ENCODE measurements around the gene KCNK4.

Gene KCNK4

DNA sequence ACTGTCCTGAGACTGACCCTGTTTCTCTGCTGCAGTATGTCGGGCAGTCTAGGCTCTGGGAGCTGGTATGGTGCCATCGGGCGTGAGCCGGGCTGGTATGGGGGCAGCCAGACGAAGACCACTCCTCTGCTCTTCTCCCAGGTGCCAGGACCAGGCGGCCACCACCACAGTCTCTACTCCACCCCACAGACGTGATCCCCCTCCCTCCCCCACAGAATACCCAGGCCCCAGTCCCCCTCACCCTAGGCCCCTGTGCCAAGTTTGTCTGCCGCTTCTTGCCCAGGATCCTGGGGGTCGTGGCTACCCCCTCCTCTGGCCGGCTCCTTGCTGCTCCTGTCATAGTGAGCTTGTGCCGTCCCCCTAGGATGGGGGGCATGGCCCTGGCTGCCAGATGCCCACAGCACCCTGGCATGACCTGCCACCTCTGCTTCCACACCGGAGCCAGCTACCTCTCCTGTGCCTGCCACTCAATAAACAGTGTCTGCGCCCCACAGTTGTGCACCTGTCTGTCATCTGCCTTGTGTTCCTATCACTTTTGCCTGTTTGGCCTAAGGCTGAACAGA lies 2.0 kb upstream of the KCNK4 start:
- no peak for DNase-seq

DNA sequence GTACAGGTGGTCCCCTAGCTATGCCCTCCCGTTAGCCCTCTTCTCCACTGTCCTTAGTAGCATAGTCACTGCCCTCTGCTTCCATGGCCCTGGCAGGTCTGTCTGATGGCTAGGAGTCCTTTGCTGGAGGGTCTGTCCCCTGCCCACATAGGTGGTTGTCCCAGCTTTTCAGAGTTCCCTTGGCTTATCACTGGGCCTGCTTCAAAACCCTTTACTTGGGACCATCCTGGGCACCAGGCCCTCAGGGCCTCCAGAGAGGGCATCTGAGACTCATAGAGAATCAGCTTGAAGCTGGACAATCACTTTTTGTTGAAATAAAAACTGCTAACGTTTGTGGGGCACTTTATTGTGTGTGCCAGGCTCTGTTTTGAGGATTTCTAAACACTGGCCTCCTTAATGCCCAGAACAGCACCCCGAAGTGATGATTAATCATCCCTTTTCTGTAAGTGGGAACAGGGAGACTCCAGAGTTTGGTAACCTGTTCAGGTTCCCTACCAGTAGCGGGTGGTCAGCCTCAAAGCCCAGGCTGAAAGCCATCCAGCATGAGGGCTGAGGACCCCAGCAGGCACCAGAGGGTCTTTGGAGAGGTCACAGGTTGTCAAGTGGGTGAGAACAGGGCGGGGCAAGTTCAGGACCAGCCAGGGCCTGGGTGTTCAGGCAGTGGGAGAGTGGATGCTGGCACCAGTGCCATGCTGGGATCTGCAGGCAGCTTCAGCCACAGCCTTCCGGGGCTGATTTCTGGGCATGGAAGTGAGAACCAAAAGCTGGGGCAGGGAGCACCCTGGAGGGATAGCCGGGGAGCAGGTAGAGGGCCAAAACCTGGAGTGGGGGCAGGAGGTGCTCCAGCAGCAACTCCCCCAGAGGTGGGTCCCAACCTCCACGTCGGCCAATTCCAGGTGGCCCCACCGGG lies 495 bp upstream of the KCNK4 start:
- DNase-seq: no peak

DNA sequence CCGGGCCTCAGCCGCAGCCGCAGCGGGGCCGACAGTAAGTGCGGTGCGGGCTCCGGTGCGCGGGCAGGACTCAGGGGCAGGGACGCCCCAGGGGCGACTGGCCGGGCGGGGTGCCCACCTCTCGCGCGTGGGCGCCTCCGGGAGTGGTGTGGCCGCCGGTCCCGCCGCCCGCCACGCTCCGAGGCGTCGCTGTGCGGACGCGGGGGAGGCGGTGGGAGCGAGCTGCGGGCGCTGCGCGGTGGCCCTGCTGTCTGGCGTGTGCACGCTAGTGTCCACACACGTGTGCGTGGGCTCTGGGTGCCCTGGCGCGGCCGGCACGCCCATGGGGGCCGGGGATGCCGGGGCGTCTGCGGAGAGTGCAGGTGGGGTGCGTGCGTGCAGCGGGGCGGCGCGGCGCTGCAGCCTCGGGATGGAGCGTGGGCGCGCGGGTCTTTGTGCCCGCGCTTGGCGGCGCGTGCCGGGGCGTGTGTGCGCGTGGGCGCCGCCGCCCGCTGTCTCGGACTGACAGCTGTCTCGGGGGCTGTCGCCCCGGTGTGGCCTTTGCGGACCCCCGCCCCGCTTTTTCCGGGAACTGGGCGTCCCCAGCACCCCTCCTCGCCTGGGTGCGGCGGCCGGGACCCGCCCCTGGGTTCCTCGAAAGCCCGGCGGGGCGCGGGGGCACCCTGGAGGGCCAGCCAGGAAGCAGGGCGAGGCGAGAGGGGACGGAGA lies 804 bp downstream of the KCNK4 start:
- DNase-seq: peak in 2 of 58 donors; percentile 38 to 62

DNA sequence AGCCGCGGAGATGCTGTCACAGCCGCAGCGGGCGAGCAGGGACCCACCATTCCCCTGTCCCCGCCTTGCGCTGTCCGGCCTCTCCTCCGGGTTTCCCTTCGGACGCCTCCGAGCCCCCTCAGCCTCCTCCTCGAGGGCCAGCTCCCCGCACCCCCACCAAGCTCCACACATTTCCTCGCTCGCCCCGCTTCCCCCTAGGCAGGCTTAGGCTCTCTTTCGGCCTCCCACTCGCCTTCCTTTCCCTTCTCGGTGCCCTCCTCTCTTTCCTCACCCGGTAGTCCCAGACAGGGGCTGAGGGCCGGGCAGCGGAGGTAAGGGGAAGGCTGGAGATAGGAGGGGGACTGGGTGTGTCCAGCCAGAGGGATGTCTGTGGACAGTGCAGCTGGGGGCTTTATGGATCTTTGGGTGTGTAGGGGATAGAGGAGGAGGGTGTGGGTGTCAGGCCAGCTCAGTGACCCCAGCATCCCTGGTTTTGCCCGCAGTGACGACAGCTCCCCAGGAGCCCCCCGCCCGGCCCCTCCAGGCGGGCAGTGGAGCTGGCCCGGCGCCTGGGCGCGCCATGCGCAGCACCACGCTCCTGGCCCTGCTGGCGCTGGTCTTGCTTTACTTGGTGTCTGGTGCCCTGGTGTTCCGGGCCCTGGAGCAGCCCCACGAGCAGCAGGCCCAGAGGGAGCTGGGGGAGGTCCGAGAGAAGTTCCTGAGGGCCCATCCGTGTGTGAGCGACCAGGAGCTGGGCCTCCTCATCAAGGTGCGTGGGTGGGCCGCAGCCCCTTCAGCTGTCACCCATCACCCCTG lies 1.6 kb downstream of the KCNK4 start:
- peak in 1 of 58 donors; percentile 20 for DNase-seq

DNA sequence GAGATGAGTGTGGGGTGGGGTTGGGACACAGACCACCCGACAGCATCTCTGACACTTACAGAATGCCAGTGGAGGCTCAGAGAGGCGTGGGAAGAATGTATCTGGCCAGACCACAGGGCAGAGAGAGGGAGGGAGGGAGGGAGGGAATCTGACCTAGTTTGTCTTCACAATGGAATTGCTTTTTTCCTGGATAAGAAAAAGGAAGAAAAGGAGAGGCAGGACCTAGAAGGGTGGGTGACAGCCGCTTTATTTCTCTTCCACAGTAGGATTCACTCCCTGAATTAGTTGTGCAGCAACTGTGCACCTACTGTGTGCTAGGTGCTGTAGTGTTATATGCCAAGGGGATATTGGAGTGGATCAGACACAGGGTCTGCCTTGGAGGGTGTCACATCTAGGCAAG lies 3.7 kb downstream of the KCNK4 start:
- DNase-seq: no peak

DNA sequence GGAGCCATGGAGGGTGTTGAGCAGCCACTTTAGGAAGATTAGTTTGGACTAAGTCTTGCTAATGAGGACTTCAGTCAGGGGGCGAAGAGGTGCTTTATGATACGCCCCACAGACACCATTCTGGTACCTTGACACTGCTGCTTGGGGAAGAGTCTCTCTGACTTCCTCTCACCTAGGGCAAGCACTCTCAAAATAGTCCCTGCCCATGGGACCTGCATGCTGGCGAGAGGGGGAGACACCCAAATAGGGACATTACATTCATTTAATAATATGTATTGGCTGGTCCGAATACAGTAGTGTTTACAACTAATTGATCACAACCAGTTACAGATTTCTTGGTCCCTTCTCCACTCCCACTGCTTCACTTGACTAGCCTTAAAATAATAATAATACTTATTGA lies 4.7 kb downstream of the KCNK4 start:
- DNase-seq: no peak

DNA sequence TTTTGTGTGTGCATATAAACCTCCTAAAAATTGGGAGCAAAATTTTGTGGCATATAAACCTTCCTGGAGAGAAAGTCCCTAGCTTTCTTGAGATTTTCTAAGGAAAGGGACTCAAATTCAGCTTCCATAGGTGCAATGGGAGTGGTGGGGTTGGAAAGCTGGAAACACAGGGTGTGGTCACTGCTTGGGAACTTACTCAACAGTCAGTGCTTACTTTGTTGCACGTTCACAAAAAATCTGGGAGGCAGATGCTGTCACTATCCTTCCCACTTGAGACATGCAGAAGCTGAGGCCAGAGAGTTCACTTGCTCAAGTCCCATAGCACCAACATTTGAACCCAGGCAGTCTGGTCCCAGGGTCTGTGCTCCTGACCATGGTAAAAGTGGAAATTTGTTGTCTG lies 5.1 kb downstream of the KCNK4 start:
- no peak for DNase-seq

DNA sequence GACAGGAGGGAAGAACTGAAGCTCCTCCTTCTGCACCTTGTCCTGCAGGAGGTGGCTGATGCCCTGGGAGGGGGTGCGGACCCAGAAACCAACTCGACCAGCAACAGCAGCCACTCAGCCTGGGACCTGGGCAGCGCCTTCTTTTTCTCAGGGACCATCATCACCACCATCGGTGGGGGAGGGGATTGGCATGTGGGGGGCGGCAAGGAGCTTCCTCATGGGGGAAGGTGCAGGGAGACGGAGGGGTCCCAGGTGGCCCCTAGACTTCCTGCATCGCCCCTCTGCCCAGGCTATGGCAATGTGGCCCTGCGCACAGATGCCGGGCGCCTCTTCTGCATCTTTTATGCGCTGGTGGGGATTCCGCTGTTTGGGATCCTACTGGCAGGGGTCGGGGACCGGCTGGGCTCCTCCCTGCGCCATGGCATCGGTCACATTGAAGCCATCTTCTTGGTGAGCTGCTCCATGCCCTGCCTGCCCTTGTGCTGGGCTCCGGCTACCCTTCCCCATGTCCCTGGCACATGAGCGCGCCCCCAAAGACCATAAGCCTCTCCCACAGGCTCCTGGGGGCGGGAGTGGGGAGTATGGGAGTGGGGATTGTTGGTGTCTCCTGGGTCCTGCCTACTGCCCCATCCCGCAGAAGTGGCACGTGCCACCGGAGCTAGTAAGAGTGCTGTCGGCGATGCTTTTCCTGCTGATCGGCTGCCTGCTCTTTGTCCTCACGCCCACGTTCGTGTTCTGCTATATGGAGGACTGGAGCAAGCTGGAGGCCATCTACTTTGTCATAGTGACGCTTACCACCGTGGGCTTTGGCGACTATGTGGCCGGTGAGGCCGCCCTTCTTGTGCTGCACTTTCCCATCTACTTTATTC lies 6.0 kb downstream of the KCNK4 start:
- DNase-seq: no peak

DNA sequence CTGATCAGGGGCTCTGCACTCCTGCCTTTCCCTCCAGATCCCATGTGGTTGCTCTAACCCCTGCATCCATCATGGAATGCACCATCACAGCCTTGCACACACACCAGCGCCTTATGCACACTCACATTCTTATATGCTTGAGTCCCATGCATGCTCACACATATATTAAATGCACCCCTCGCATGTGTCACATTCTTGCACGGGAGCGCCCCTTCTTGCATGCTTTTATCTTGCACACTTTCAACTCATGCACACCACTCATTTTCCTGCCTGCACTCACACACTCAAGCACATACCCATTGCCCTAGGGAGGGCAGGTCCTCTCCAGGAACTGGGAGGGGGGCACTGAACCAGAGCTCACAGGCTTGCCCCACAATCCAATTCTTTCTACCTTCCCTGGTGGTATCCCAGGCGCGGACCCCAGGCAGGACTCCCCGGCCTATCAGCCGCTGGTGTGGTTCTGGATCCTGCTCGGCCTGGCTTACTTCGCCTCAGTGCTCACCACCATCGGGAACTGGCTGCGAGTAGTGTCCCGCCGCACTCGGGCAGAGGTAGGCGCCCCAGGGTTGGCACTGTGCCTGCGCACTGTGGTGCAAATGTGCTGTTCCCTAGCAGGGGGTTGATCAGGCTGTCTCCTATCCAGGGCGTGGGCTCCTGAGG lies 6.7 kb downstream of the KCNK4 start:
- DNase-seq: no peak

DNA sequence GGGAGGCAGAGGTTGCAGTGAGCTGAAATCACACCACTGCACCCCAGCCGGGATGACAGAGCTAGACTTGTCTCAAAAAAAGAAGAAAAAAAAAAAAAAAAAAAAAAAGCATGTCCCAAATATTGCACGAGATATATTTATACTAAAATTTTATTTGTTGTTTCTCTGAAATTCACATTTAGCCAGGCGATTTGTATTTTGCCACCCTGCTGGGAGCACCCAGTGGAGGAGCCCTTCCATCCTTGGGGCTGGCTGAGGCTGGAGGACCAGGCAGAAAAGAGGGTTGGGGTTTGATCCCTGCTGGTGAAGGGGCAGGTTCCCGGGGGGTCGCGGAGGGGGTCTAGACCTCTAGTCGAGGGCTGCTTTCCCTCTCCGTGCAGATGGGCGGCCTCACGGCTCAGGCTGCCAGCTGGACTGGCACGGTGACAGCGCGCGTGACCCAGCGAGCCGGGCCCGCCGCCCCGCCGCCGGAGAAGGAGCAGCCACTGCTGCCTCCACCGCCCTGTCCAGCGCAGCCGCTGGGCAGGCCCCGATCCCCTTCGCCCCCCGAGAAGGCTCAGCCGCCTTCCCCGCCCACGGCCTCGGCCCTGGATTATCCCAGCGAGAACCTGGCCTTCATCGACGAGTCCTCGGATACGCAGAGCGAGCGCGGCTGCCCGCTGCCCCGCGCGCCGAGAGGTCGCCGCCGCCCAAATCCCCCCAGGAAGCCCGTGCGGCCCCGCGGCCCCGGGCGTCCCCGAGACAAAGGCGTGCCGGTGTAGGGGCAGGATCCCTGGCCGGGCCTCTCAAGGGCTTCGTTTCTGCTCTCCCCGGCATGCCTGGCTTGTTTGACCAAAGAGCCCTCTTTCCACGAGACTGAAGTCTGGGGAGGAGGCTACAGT lies 8.1 kb downstream of the KCNK4 start:
- peak in 52 of 58 donors; percentile 21 to 77 (median 60) for DNase-seq

DNA sequence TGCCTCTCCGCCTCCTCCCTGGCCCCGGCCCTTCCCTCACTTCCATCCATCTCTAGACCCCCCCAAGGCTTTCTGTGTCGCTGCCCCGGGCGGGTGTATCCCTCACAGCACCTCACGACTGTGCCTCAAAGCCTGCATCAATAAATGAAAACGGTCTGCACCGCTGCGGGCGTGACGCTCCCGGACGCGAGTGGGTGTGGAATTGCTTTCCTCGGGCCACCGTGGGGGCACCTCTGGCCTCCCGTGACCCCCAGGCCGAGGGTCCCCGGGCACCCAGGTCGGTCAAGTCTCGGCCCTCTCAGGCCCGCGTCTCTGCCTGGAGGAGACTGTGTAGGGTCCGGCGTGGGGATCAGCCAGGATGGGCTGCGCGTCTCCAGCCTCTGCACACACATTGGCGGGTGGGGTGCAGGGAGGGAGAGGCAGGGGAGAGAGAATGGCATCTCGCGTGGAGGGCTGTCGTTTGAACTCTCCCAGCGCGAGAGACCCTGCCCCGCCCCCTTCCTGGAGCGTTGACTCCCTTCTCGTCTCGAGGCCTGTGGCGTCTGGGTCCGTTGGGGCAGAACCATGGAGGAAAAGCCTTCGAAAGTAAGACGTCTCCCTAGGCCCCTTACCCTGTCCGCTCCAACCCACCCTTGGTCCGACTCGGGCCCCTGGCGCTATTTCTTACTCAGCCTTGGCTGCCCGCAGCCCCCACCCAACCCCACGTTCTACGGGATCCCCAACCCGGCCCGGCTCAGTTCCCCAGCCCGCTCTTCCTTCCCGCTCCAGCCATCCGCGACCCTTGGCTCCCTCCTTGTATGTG lies 8.9 kb downstream of the KCNK4 start, which contains the start of gene CATSPERZ:
CATSPERZ (plus strand) TSS at position 512 of the 802 bp plus-strand sequence; CDS start at position 565, 53 bp downstream.
- DNase-seq: peak in 2 of 58 donors; percentile 39 to 41

DNA sequence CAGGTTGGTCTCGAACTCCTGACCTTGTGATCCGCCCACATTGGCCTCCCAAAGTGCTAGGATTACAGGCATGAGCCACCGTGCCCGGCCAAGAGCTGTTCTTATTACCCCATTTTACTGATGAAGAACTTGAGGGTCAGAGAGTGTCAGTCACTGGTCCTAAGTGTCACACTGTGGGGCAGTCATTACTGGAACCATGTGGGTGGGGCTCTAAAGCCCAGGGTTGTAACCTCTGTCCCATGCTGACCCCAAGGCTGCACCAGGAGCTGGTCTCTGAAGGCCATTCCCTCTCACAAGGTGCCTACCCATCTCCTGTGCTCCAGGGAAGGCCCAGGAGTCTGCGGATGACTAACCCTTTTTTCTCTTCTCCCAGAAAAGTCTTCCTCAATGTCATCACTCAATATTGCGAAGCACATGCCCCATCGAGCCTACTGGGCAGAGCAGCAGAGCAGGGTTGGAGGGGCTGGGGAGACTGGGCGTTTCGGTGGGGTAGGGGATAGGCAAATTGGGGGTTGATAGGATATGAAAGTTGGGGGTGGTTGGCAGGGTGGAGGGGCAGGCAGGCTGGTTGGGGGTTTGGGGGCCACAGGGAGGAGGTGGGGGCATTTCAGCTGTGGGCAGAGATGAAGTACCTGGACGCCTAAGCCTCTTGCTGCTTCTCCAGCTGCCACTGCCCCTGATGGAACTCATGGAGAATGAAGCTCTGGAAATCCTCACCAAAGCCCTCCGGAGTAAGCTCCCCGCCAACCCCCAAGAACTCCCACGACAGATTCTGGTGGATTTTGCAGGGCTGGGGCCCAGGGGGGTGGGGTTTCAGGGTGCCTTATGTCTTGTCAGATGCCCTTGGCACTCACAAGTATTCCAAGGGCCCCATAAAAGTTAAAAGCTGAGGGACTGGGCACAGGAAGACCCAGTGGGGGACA lies 12.3 kb downstream of the KCNK4 start:
- no peak for DNase-seq

DNA sequence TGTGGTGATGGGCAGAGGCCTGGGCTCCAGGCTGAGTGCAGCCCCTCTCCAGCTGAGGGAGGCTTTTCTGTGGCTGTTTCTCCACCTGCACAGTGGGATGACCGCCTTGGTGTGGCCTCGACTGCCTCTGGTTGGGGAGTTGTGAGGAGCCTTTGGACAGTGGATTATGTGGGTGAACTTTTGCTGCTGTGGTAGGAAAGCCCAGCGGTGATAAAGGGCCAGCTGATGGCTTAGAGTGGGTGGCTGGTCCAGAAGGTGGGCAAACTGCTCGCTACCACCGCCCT lies 12.9 kb downstream of the KCNK4 start:
- DNase-seq: no peak

DNA sequence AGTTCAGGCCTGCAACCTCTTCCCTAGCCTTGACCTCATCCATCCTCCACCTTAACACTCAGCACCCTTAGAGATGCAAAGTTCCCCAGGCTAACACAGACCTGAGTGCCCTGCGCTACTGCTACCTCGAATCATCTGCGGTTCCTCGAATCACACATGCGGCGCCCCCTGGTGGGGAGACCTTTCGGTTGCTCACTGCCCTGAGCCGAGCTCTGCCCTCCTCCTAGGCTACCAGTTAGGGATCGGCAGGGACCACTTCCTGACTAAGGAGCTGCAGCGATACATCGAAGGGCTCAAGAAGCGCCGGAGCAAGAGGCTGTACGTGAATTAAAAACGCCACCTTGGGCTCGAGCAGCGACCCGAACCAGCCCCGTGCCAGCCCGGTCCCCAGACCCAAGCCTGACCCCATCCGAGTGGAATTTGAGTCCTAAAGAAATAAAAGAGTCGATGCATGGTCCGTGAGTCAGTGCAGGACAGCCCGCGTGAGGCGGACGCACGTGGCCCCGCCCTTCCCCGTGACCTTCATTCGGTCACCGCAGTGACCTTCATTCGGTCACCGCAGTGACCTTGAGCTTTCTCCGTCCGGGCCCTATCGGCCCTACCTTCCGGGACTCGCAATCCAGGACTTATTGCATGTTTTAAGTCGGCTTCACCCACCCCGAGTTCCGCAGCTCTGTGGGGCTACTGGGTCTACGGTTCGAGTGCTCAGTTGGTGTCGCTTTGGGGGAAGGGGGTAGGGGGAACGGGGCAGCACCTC lies 13.4 kb downstream of the KCNK4 start:
- peak in 56 of 58 donors; percentile 37 to 97 (median 78) for DNase-seq

DNA sequence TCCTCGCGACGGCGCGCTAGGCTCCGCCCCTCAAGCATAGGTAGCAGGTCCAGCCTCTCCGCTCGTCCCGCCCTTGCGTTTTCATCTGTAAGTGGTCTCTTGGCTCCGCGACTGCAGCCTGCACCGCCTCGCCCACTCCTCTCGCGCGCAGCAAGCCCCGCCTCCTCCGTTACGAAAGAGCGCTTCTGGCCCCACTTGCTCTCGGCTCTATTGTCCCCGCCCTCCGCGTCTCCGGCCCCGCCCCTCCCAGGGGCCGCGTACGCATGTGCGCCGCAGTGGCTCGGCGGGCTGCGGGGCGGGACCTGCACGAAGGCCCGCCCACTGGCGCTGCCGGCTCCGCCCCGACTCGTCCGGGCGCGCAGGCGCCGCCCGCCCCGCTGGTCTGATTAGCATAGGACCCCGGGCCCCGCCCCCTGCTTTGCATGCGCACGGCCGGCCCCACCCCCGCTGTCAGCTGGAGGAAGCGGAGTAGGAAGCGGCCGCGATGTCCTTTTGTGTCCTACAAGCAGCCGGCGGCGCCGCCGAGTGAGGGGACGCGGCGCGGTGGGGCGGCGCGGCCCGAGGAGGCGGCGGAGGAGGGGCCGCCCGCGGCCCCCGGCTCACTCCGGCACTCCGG lies 14.1 kb downstream of the KCNK4 start, which contains the start of gene ESRRA:
ESRRA (plus strand) TSS at position 450 of the 616 bp plus-strand sequence. CDS start 1,656 bp downstream, outside the sequence.
- DNase-seq: peak; percentile 81 to 100 (median 99)
